Measurements from ENCODE around the gene TP53I13. TPM values are rescaled to one million over a fixed set of nuclear protein-coding genes. Genes with fewer than 3 reads are reported as not detected.
A peak's percentile ranks its signal among the peaks of the same experiment; 100 is the strongest.

Gene TP53I13
- total and polyA plus RNA-seq, 2 donors (not counting 3 experiments of a cell fraction or from before 2014, with no cell fraction given) = 41.1 to 42.7 TPM

- intact Hi-C loops (cut with micrococcal nuclease) = loop anchor here (1.0 kb wide), 2 partner anchors 22 to 33 kb away; no protein-coding TSS in a partner anchor
- no TSS peak for BruUV-seq (replicated peaks)
- TF ChIP-seq POLR2AphosphoS5 (IDR thresholded peaks at IDR 0.05; ENCODE audit: insufficient read depth, low read depth, low read length) = peak; percentile 85
- peak; percentile 98 for TF ChIP-seq MAX (IDR thresholded peaks at IDR 0.05; ENCODE audit: insufficient read depth, insufficient read length)
- TF ChIP-seq JUN (IDR thresholded peaks at IDR 0.05; ENCODE audit: borderline replicate concordance, insufficient read depth, insufficient read length, low read depth) = no peak
- TF ChIP-seq CTCF (IDR thresholded peaks at IDR 0.05; ENCODE audit: extremely low read depth in 1 of 2, insufficient read depth in 1 of 2, low read depth in 1 of 2, low read length in 2 of 2) = peak; percentile 94 to 96
- TF ChIP-seq MYC (IDR thresholded peaks at IDR 0.05; ENCODE audit: low read depth, low read length) = peak; percentile 74
- peak; percentile 19 for TF ChIP-seq POLR2A (IDR thresholded peaks at IDR 0.05; ENCODE audit: low read depth, low read length)
- TF ChIP-seq GATA2 (IDR thresholded peaks at IDR 0.05; ENCODE audit: insufficient read depth, insufficient read length, low read depth, low read length) = no peak
- ChIA-PET POLR2A (interaction anchor here (0.7 kb wide), 1 partner anchor 196 kb away, joined by 3 read pairs; no protein-coding TSS in a partner anchor), CTCF (interaction anchor here (0.6 to 6.9 kb wide), 24 partner anchors 9 to 490 kb away, joined by 3 to 113 read pairs (median 5); partner anchors contain the start of genes ANKRD13B and SSH2)
- no peaks in the 10 kb centered on the region for H4K20me1 ChIP-seq (replicated peaks; ENCODE audit: control insufficient read depth, extremely low read depth, insufficient read depth, low read length)
- FAIRE-seq (peak; percentile 90), DNase-seq (ENCODE audit: low read depth, low spot score) (peak; percentile 90)
- peak overlapping the region in 1 of 3 experiments; percentile 13 for H3K4me3 ChIP-seq (replicated peaks in 1 of 3; ENCODE audit: insufficient read depth in 1 of 3, low read depth in 1 of 3, low read length in 3 of 3)
- dilution Hi-C loops (cut with MboI; ENCODE audit: extremely low pct_ligation_motif_present, low sequenced_read_pairs) = no loop called here
- no peak overlapping the region for H3K9ac ChIP-seq (replicated peaks; ENCODE audit: extremely low read depth, insufficient read depth, low read length)
- peak overlapping the region; percentile 18 for H3K4me2 ChIP-seq (ENCODE audit: insufficient read depth, low read length)
- no peaks in the 10 kb centered on the region for H3K9me1 ChIP-seq (replicated peaks; ENCODE audit: control insufficient read depth, extremely low read depth, insufficient read depth, low read length)
- no peaks in the 10 kb centered on the region for H3K79me2 ChIP-seq (ENCODE audit: control insufficient read depth, insufficient read depth, low read length)
- no peaks in the 10 kb centered on the region for H3K9me3 ChIP-seq (replicated peaks; ENCODE audit: control insufficient read depth, insufficient read depth, low read length)
- H3K27me3 ChIP-seq (ENCODE audit: control insufficient read depth in 2 of 2, insufficient read depth in 2 of 2, low read length in 2 of 2) = no peaks in the 10 kb centered on the region
- H3K36me3 ChIP-seq (ENCODE audit: control insufficient read depth in 2 of 2, extremely low read depth in 1 of 2, insufficient read depth in 2 of 2, low read length in 2 of 2) = peaks cover 0 to 4% of the 10 kb centered on the region in 2 experiments
- peaks cover 31% of the 10 kb centered on the region for H3K4me1 ChIP-seq (ENCODE audit: control insufficient read depth, extremely low read depth, insufficient read depth, low read length)
- H3K27ac ChIP-seq (ENCODE audit: insufficient read depth, low read depth, low read length) = no peak overlapping the region
- peak overlapping the region; percentile 74 for H2AFZ ChIP-seq (ENCODE audit: low read depth, low read length)
Observed at GRCh38 chr17:29613352-29613837, 44.9 kb downstream of the TP53I13 start.
